ENCODE measurements around the gene IFNAR1. TPM values are rescaled to one million over a fixed set of nuclear protein-coding genes. Genes with fewer than 3 reads are reported as not detected.

Gene IFNAR1
- total RNA-seq, 3 donors from 2014 or later: 21.1 to 33.9 (median 30.8) TPM

DNA sequence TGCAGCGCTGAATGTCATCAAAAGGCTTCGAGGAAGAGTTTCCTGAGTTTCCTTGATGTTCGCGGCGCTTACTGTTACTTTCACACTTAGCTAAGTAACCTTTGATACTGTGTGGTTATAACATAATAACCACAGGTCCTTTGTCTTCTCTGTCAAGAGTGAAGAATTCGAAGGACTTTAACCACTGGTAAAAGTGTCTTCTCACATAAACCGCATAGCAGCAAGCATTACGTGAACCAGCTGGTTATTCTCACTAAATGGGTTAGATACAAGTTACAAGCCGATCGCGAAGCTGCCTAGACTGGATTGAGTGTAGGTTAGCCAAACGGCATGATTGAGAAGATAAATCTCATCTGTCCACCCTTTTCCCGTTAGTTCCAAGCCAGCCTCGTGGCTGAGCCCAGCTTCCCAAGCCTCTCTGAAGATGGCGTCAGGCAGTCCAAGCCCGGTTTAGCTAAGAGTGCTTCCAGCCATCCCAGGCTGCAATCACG is 60.1 kb downstream of the IFNAR1 start:
- H3K36me3 Mint-ChIP-seq (ENCODE audit: insufficient read depth): no peaks in the 10 kb centered on the region
- ATAC-seq (peak; percentile 43 to 53), DNase-seq (peak; percentile 28)
- H3K27me3 Mint-ChIP-seq (ENCODE audit: low read depth): peaks cover 8% of the 10 kb centered on the region
- peak overlapping the region; percentile 74 for H3K4me3 Mint-ChIP-seq
- H3K9me3 Mint-ChIP-seq: peaks cover 3% of the 10 kb centered on the region
- H3K4me1 Mint-ChIP-seq (ENCODE audit: low read depth): peaks cover 59% of the 10 kb centered on the region

GRCh38 chr21:33386222-33386784 is 61.5 kb downstream of the IFNAR1 start:
- no peaks in the 10 kb centered on the region for H3K9me3 Mint-ChIP-seq
- H3K4me1 Mint-ChIP-seq (ENCODE audit: low read depth): peaks cover 46% of the 10 kb centered on the region
- ATAC-seq (no peak), DNase-seq (no peak)
- H3K36me3 Mint-ChIP-seq (ENCODE audit: insufficient read depth): no peaks in the 10 kb centered on the region
- H3K4me3 Mint-ChIP-seq: no peak overlapping the region
- peaks cover 9% of the 10 kb centered on the region for H3K27me3 Mint-ChIP-seq (ENCODE audit: low read depth)

- Mint-ChIP-seq H3K4me1 (ENCODE audit: low read depth) (peaks cover 37% of the 10 kb centered on the region), H3K36me3 (ENCODE audit: insufficient read depth) (no peaks in the 10 kb centered on the region), H3K9me3 (no peaks in the 10 kb centered on the region), H3K27me3 (ENCODE audit: low read depth) (peaks cover 12% of the 10 kb centered on the region), H3K4me3 (no peak overlapping the region)
- DNase-seq (no peak), ATAC-seq (no peak)
Observed at GRCh38 chr21:33387294-33387693, 62.5 kb downstream of the IFNAR1 start.

GRCh38 chr21:33388188-33388587 is 63.4 kb downstream of the IFNAR1 start:
- DNase-seq (no peak), ATAC-seq (no peak)
- Mint-ChIP-seq H3K27me3 (ENCODE audit: low read depth) (peaks cover 13% of the 10 kb centered on the region), H3K36me3 (ENCODE audit: insufficient read depth) (no peaks in the 10 kb centered on the region), H3K4me3 (no peak overlapping the region), H3K4me1 (ENCODE audit: low read depth) (peaks cover 28% of the 10 kb centered on the region), H3K9me3 (no peaks in the 10 kb centered on the region)

DNA sequence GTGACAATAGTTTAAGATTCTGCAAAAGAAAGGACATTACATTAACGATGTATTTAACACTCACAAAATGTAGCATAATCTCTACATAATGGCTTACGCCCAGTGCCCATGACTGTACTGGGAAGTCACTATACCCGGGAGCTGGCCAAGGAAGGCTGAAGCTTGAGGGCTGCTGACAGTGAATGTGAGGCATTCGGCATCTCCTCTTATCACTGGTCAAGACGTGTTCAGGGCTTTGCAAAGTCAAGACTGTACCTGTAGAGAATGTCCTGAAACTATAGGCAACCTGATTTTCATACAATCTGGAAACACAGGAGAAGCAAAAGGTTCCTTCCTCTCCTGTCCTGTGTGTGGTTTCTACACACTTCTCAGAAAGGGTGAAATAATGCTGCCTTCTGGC is 65.7 kb downstream of the IFNAR1 start:
- H3K27me3 Mint-ChIP-seq (ENCODE audit: low read depth): peaks cover 13% of the 10 kb centered on the region
- H3K36me3 Mint-ChIP-seq (ENCODE audit: insufficient read depth): no peaks in the 10 kb centered on the region
- H3K4me1 Mint-ChIP-seq (ENCODE audit: low read depth): peaks cover 7% of the 10 kb centered on the region
- H3K9me3 Mint-ChIP-seq: no peaks in the 10 kb centered on the region
- H3K4me3 Mint-ChIP-seq: no peak overlapping the region
- no peak for DNase-seq
- ATAC-seq: no peak

DNA sequence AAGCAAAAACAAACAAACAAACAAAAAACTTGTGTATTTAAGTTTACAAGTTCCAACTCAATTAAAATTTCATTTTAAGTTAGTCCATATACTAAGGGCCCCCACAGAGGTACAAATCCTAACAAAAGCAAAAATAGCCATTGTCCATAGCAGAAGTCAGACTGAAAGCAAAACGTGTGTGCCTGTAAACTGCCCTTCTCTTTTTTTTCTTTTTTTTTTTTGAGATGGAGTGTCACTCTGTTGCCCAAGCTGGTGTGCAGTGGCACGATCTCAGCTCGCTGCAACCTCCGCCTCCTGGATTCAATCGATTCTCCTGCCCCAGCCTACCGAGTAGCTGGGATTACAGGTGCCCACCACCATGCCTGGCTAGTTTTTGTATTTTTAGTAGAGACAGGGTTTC is 66.9 kb downstream of the IFNAR1 start:
- peaks cover 13% of the 10 kb centered on the region for H3K27me3 Mint-ChIP-seq (ENCODE audit: low read depth)

DNA sequence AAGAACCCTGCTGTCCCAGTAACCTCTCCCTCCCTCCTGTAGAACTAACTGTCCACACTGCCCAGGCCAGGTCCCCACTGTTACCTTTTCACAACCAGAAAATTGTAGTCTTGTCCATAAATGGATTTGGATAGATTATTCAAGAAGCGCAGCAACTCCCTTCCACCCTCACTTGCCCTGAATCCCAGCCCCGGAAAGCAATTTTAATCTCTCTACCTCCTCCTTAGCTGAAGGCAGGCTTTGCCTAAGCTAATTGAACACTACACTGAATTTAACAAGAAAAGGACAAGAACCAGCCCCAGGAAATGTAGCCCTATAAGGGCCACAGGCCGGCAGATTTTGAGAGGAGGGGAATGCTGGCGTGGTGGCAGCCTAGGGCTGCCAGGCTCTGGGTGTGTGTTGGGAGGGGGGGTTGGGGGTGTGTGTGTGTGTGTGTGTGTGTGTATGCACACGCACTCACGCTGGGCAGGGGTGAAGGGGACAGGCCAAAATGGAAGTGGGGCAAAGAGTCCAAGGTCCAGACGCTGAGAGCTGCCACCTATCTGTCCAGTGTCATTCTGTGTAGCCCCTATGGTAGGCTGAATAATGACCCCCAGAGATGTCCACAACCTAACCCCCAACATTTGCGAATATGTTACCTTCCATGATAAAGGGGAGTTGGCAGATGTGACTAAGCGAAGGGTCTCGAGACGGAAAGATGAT is 67.7 kb downstream of the IFNAR1 start:
- Mint-ChIP-seq H3K9me3 (no peaks in the 10 kb centered on the region), H3K4me1 (ENCODE audit: low read depth) (peaks cover 5% of the 10 kb centered on the region), H3K36me3 (ENCODE audit: insufficient read depth) (no peaks in the 10 kb centered on the region), H3K4me3 (no peak overlapping the region), H3K27me3 (ENCODE audit: low read depth) (peaks cover 13% of the 10 kb centered on the region)
- no peak for DNase-seq
- ATAC-seq: no peak

More for the DNA sequence above, 66.9 kb downstream of the IFNAR1 start:
- ATAC-seq (no peak), DNase-seq (no peak)
- peaks cover 5% of the 10 kb centered on the region for H3K4me1 Mint-ChIP-seq (ENCODE audit: low read depth)
- no peaks in the 10 kb centered on the region for H3K36me3 Mint-ChIP-seq (ENCODE audit: insufficient read depth)
- no peaks in the 10 kb centered on the region for H3K9me3 Mint-ChIP-seq
- no peak overlapping the region for H3K4me3 Mint-ChIP-seq

DNA sequence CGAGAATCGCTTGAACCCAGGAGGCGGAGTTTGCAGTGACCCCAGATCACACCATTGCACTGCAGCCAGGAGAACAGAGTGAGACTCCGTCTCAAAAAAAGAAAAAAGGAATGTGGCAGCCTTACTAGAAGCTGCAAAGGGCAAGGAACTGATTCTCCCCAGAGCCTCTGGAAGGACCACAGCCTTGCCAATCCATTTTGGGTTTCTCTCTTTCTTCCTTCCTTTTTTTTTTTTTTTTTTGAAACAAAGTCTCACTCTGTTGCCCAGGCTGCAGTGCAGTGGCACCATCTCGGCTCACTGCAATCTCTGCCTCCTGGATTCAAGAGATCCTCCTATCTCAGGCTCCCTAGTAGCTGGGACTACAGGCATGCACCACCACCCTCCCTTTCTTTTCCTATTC is 68.6 kb downstream of the IFNAR1 start:
- H3K9me3 Mint-ChIP-seq: no peaks in the 10 kb centered on the region
- H3K4me3 Mint-ChIP-seq: no peak overlapping the region
- DNase-seq: no peak
- no peak for ATAC-seq
- H3K27me3 Mint-ChIP-seq (ENCODE audit: low read depth): peaks cover 13% of the 10 kb centered on the region
- H3K4me1 Mint-ChIP-seq (ENCODE audit: low read depth): peaks cover 2% of the 10 kb centered on the region
- H3K36me3 Mint-ChIP-seq (ENCODE audit: insufficient read depth): no peaks in the 10 kb centered on the region

DNA sequence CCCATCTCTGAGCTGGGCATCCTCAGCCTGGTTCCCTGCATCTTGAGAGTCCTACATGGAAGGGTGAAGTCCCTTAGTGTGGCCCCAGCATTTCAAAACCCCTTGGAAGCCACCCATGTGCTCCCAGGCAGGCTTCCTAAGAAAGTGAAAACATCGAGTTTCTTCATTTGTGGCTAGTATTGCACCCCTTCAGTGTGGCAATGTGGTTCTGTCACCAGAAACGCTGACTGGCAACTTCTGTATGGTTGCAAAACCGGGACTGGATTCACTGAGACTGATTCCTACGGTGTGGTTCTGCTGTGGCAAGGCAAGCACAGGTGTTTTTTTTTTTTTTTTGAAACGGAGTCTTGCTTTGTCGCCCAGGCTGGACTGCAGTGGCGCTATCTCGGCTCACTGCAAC is 69.5 kb downstream of the IFNAR1 start:
- ATAC-seq: peak in 1 of 2 donors; percentile 24
- peaks cover 11% of the 10 kb centered on the region for H3K27me3 Mint-ChIP-seq (ENCODE audit: low read depth)
- peaks cover 2% of the 10 kb centered on the region for H3K4me1 Mint-ChIP-seq (ENCODE audit: low read depth)
- DNase-seq: no peak
- no peaks in the 10 kb centered on the region for H3K36me3 Mint-ChIP-seq (ENCODE audit: insufficient read depth)
- H3K9me3 Mint-ChIP-seq: no peaks in the 10 kb centered on the region
- H3K4me3 Mint-ChIP-seq: no peak overlapping the region

DNA sequence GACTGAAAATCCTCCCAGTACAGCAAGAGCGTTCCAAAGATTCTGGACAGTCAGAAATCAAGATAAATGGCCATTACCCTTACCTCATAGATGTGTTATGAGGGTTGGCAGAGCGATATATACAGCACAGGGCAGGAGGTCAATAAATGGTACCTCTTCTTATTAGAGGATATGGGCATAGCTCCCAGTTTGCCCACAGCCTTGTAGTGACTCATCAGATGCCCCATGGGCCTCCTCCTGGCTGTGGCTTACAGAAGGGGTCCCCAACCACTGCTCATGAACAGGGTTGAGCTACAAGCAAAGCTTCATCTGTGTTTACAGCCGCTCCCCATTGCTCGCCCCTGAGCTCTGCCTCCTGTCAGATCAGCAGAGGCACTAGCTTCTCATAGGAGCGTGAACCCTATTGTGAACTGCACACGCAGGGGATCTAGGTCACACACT is 71.1 kb downstream of the IFNAR1 start:
- no peaks in the 10 kb centered on the region for H3K36me3 Mint-ChIP-seq (ENCODE audit: insufficient read depth)
- no peak overlapping the region for H3K4me3 Mint-ChIP-seq
- ATAC-seq (peak in 1 of 2 donors; percentile 38), DNase-seq (no peak)
- peaks cover 7% of the 10 kb centered on the region for H3K4me1 Mint-ChIP-seq (ENCODE audit: low read depth)
- H3K27me3 Mint-ChIP-seq (ENCODE audit: low read depth): peaks cover 6% of the 10 kb centered on the region
- H3K9me3 Mint-ChIP-seq: no peaks in the 10 kb centered on the region

DNA sequence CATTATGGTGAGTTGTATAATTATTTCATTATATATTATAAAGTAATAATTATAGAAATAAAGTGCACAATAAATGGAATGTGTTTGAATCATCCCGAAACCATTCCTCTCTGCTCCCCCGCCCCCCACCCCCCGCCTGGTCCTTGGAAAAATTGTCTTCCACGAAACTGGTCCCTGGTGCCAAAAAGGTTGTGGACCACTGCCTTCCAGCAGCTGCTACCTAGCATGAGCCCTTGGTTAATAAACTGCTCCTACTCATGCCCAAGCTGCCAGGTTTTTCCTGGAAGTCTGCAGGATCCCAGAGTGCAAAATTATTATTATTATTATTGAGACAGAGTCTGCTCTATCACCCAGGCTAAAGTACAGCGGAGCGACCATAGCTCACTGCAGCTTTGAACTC is 71.7 kb downstream of the IFNAR1 start:
- DNase-seq: no peak

GRCh38 chr21:33396951-33397350 is 72.2 kb downstream of the IFNAR1 start:
- no peaks in the 10 kb centered on the region for H3K9me3 Mint-ChIP-seq
- peaks cover 9% of the 10 kb centered on the region for H3K27me3 Mint-ChIP-seq (ENCODE audit: low read depth)
- DNase-seq: no peak
- H3K36me3 Mint-ChIP-seq (ENCODE audit: insufficient read depth): no peaks in the 10 kb centered on the region
- ATAC-seq: no peak
- H3K4me3 Mint-ChIP-seq: no peak overlapping the region
- H3K4me1 Mint-ChIP-seq (ENCODE audit: low read depth): peaks cover 8% of the 10 kb centered on the region

More for the DNA sequence above, 71.7 kb downstream of the IFNAR1 start:
- no peak for ATAC-seq
- Mint-ChIP-seq H3K4me1 (ENCODE audit: low read depth) (peaks cover 8% of the 10 kb centered on the region), H3K9me3 (no peaks in the 10 kb centered on the region), H3K36me3 (ENCODE audit: insufficient read depth) (no peaks in the 10 kb centered on the region), H3K4me3 (no peak overlapping the region), H3K27me3 (ENCODE audit: low read depth) (peaks cover 6% of the 10 kb centered on the region)

GRCh38 chr21:33397717-33398116 is 72.9 kb downstream of the IFNAR1 start:
- H3K4me3 Mint-ChIP-seq: no peak overlapping the region
- ATAC-seq (no peak), DNase-seq (no peak)
- H3K9me3 Mint-ChIP-seq: no peaks in the 10 kb centered on the region
- peaks cover 5% of the 10 kb centered on the region for H3K27me3 Mint-ChIP-seq (ENCODE audit: low read depth)
- H3K4me1 Mint-ChIP-seq (ENCODE audit: low read depth): peaks cover 12% of the 10 kb centered on the region
- H3K36me3 Mint-ChIP-seq (ENCODE audit: insufficient read depth): no peaks in the 10 kb centered on the region

DNA sequence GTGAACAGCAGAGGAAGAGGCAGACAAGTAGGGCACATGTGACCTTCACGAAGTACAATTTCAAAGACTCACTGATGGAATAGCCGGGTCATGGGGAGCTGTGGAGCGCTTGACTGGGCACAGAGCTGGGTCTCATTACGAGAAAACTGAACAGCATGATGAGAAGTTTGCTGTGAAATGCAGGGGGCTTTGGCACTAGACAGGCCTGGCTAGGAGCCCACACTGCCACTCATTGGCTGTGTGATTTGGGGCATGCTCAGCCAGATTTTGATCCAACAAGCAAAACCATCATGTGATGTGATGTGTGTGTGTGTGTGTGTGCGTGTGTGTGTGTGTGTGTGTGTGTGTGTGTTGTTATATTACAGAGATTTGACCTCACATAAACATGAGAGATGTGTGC is 73.6 kb downstream of the IFNAR1 start:
- H3K27me3 Mint-ChIP-seq (ENCODE audit: low read depth): peaks cover 5% of the 10 kb centered on the region
- H3K4me3 Mint-ChIP-seq: no peak overlapping the region
- ATAC-seq (no peak), DNase-seq (no peak)
- peaks cover 12% of the 10 kb centered on the region for H3K4me1 Mint-ChIP-seq (ENCODE audit: low read depth)
- no peaks in the 10 kb centered on the region for H3K9me3 Mint-ChIP-seq
- H3K36me3 Mint-ChIP-seq (ENCODE audit: insufficient read depth): no peaks in the 10 kb centered on the region

GRCh38 chr21:33401630-33401992 is 76.8 kb downstream of the IFNAR1 start:
- H3K36me3 Mint-ChIP-seq (ENCODE audit: insufficient read depth): peaks cover 5% of the 10 kb centered on the region
- no peak for ATAC-seq
- peaks cover 9% of the 10 kb centered on the region for H3K27me3 Mint-ChIP-seq (ENCODE audit: low read depth)
- H3K4me1 Mint-ChIP-seq (ENCODE audit: low read depth): peaks cover 37% of the 10 kb centered on the region
- DNase-seq: no peak
- H3K9me3 Mint-ChIP-seq: no peaks in the 10 kb centered on the region
- no peak overlapping the region for H3K4me3 Mint-ChIP-seq

Data from activated T-cell treated with anti-CD3 and anti-CD28 coated beads, Interleukin-2, amount 50 U/mL, for 4 hours (primary cell).